HG03469 (cell line): Measurements from ENCODE around the gene EYA4.

Experiments used
- ATAC-seq: cut with Tn5 transposase; IDR thresholded peaks from one replicate; pipeline ENCODE4 v1.9.1; 2021; ENCODE audit warnings: mild to moderate bottlenecking, moderate library complexity, moderate number of reproducible peaks; ENCODE audit not compliant: unreplicated experiment

EYA4 gene

GRCh38 chr6:133432021-133432989, 191.1 kb downstream of the EYA4 start:
- ATAC-seq, result no peak

- no peak for ATAC-seq
Measured at GRCh38 chr6:133435065-133435728, 194.0 kb downstream of the EYA4 start.

GRCh38 chr6:133436652-133437051, 195.5 kb downstream of the EYA4 start:
- ATAC-seq, result no peak

GRCh38 chr6:133441491-133441890, 200.3 kb downstream of the EYA4 start:
- no peak for ATAC-seq

- ATAC-seq, result no peak
Measured at GRCh38 chr6:133446789-133447188, 205.6 kb downstream of the EYA4 start.

GRCh38 chr6:133447924-133448323, 206.8 kb downstream of the EYA4 start:
- ATAC-seq, result no peak

GRCh38 chr6:133456439-133456838, 215.3 kb downstream of the EYA4 start:
- ATAC-seq, result no peak

- no peak for ATAC-seq
Measured at GRCh38 chr6:133456944-133457343, 215.8 kb downstream of the EYA4 start.

- no peak for ATAC-seq
Measured at GRCh38 chr6:133460101-133460500, 218.9 kb downstream of the EYA4 start.

GRCh38 chr6:133463790-133464189, 222.6 kb downstream of the EYA4 start:
- no peak for ATAC-seq

- no peak for ATAC-seq
Measured at GRCh38 chr6:133466680-133467079, 225.5 kb downstream of the EYA4 start.

GRCh38 chr6:133467231-133467981, 226.2 kb downstream of the EYA4 start:
- no peak for ATAC-seq

GRCh38 chr6:133467982-133468380, 226.8 kb downstream of the EYA4 start:
- ATAC-seq, result no peak

GRCh38 chr6:133468591-133468990, 227.4 kb downstream of the EYA4 start:
- ATAC-seq, result no peak

- no peak for ATAC-seq
Measured at GRCh38 chr6:133474516-133474915, 233.4 kb downstream of the EYA4 start.

GRCh38 chr6:133478673-133479072, 237.5 kb downstream of the EYA4 start:
- no peak for ATAC-seq

GRCh38 chr6:133487174-133487573, 246.0 kb downstream of the EYA4 start:
- ATAC-seq, result no peak

- ATAC-seq, result no peak
Measured at GRCh38 chr6:133495205-133495903, 254.2 kb downstream of the EYA4 start.

GRCh38 chr6:133499662-133500061, 258.5 kb downstream of the EYA4 start:
- no peak for ATAC-seq

- ATAC-seq, result no peak
Measured at GRCh38 chr6:133501675-133502270, 260.6 kb downstream of the EYA4 start.
